ENCODE measurements around the gene TNFRSF11A. TPM values are rescaled to one million over a fixed set of nuclear protein-coding genes. Genes with fewer than 3 reads are reported as not detected.
A peak's percentile ranks its signal among the peaks of the same experiment; 100 is the strongest.

TNFRSF11A gene
- total RNA-seq, result 8.9 TPM

GRCh38 chr18:62324917-62325805, at the start of gene TNFRSF11A:
TNFRSF11A (plus strand) TSS chr18:62325310; CDS start chr18:62325353, 43 bp downstream.
- H3K4me3 ChIP-seq (ENCODE audit: low read length in 3 of 3), result peak within 1 kb of the TSS; percentile 54 to 70 (median 65)
- peak within 1 kb of the TSS; percentile 8 to 46 (median 20) for H3K9ac ChIP-seq (ENCODE audit: low read depth in 1 of 3, low read length in 3 of 3)
- no peaks in the 10 kb centered on the region for H3K9me3 ChIP-seq (ENCODE audit: control insufficient read depth in 3 of 3, low read length in 3 of 3)
- H3K36me3 ChIP-seq (ENCODE audit: control insufficient read depth in 3 of 3, insufficient read depth in 3 of 3, low read length in 3 of 3), result no peaks in the 10 kb centered on the region
- peaks cover 60 to 62% (median 61%) of the 10 kb centered on the region in 3 donors for H3K27me3 ChIP-seq (ENCODE audit: control insufficient read depth in 3 of 3, insufficient read depth in 3 of 3, low read length in 3 of 3)
- H3K4me1 ChIP-seq (ENCODE audit: control insufficient read depth in 3 of 3, insufficient read depth in 3 of 3, low read length in 3 of 3), result peaks cover 12 to 22% (median 15%) of the 10 kb centered on the region in 3 donors
- H3K27ac ChIP-seq (ENCODE audit: low read depth, low read length), result no peak within 1 kb of the TSS

- H3K9ac ChIP-seq (ENCODE audit: low read depth in 1 of 3, low read length in 3 of 3), result no peak overlapping the region
- no peaks in the 10 kb centered on the region for H3K4me1 ChIP-seq (ENCODE audit: control insufficient read depth in 3 of 3, insufficient read depth in 3 of 3, low read length in 3 of 3)
- no peak overlapping the region for H3K27ac ChIP-seq (ENCODE audit: low read depth, low read length)
- peaks cover 0 to 10% (median 5%) of the 10 kb centered on the region in 3 donors for H3K36me3 ChIP-seq (ENCODE audit: control insufficient read depth in 3 of 3, insufficient read depth in 3 of 3, low read length in 3 of 3)
- H3K4me3 ChIP-seq (ENCODE audit: low read length in 3 of 3), result no peak overlapping the region
- H3K27me3 ChIP-seq (ENCODE audit: control insufficient read depth in 3 of 3, insufficient read depth in 3 of 3, low read length in 3 of 3), result no peaks in the 10 kb centered on the region
- H3K9me3 ChIP-seq (ENCODE audit: control insufficient read depth in 3 of 3, low read length in 3 of 3), result no peaks in the 10 kb centered on the region
These were observed 48.1 kb upstream of the TNFRSF11A start for GRCh38 chr18:62277045-62277444.

- Histone ChIP-seq H3K4me3 (ENCODE audit: low read length in 3 of 3) (no peak overlapping the region), H3K27me3 (ENCODE audit: control insufficient read depth in 3 of 3, insufficient read depth in 3 of 3, low read length in 3 of 3) (no peaks in the 10 kb centered on the region), H3K9ac (ENCODE audit: low read depth in 1 of 3, low read length in 3 of 3) (no peak overlapping the region), H3K27ac (ENCODE audit: low read depth, low read length) (no peak overlapping the region), H3K9me3 (ENCODE audit: control insufficient read depth in 3 of 3, low read length in 3 of 3) (no peaks in the 10 kb centered on the region), H3K36me3 (ENCODE audit: control insufficient read depth in 3 of 3, insufficient read depth in 3 of 3, low read length in 3 of 3) (peaks cover 0 to 6% (median 3%) of the 10 kb centered on the region in 3 donors), H3K4me1 (ENCODE audit: control insufficient read depth in 3 of 3, insufficient read depth in 3 of 3, low read length in 3 of 3) (peaks cover 0 to 4% (median 0%) of the 10 kb centered on the region in 3 donors)
These were observed 45.5 kb upstream of the TNFRSF11A start for GRCh38 chr18:62279561-62279960.

- Histone ChIP-seq H3K27ac (ENCODE audit: low read depth, low read length) (no peak overlapping the region), H3K4me3 (ENCODE audit: low read length in 3 of 3) (no peak overlapping the region), H3K27me3 (ENCODE audit: control insufficient read depth in 3 of 3, insufficient read depth in 3 of 3, low read length in 3 of 3) (no peaks in the 10 kb centered on the region), H3K9me3 (ENCODE audit: control insufficient read depth in 3 of 3, low read length in 3 of 3) (no peaks in the 10 kb centered on the region), H3K9ac (ENCODE audit: low read depth in 1 of 3, low read length in 3 of 3) (no peak overlapping the region), H3K4me1 (ENCODE audit: control insufficient read depth in 3 of 3, insufficient read depth in 3 of 3, low read length in 3 of 3) (peaks cover 0 to 4% (median 0%) of the 10 kb centered on the region in 3 donors), H3K36me3 (ENCODE audit: control insufficient read depth in 3 of 3, insufficient read depth in 3 of 3, low read length in 3 of 3) (peaks cover 0 to 4% (median 0%) of the 10 kb centered on the region in 3 donors)
These were observed 45.1 kb upstream of the TNFRSF11A start for GRCh38 chr18:62280058-62280457.

GRCh38 chr18:62280786-62281185, 44.3 kb upstream of the TNFRSF11A start:
- Histone ChIP-seq H3K9me3 (ENCODE audit: control insufficient read depth in 3 of 3, low read length in 3 of 3) (no peaks in the 10 kb centered on the region), H3K27ac (ENCODE audit: low read depth, low read length) (no peak overlapping the region), H3K9ac (ENCODE audit: low read depth in 1 of 3, low read length in 3 of 3) (no peak overlapping the region), H3K27me3 (ENCODE audit: control insufficient read depth in 3 of 3, insufficient read depth in 3 of 3, low read length in 3 of 3) (no peaks in the 10 kb centered on the region), H3K4me3 (ENCODE audit: low read length in 3 of 3) (no peak overlapping the region), H3K36me3 (ENCODE audit: control insufficient read depth in 3 of 3, insufficient read depth in 3 of 3, low read length in 3 of 3) (peaks cover 0 to 3% (median 2%) of the 10 kb centered on the region in 3 donors), H3K4me1 (ENCODE audit: control insufficient read depth in 3 of 3, insufficient read depth in 3 of 3, low read length in 3 of 3) (peaks cover 0 to 4% (median 0%) of the 10 kb centered on the region in 3 donors)

GRCh38 chr18:62281684-62282083, 43.4 kb upstream of the TNFRSF11A start:
- no peak overlapping the region for H3K27ac ChIP-seq (ENCODE audit: low read depth, low read length)
- no peak overlapping the region for H3K9ac ChIP-seq (ENCODE audit: low read depth in 1 of 3, low read length in 3 of 3)
- H3K36me3 ChIP-seq (ENCODE audit: control insufficient read depth in 3 of 3, insufficient read depth in 3 of 3, low read length in 3 of 3), result peaks cover 0 to 3% (median 2%) of the 10 kb centered on the region in 3 donors
- peaks cover 0 to 4% (median 0%) of the 10 kb centered on the region in 3 donors for H3K4me1 ChIP-seq (ENCODE audit: control insufficient read depth in 3 of 3, insufficient read depth in 3 of 3, low read length in 3 of 3)
- no peaks in the 10 kb centered on the region for H3K27me3 ChIP-seq (ENCODE audit: control insufficient read depth in 3 of 3, insufficient read depth in 3 of 3, low read length in 3 of 3)
- no peak overlapping the region for H3K4me3 ChIP-seq (ENCODE audit: low read length in 3 of 3)
- H3K9me3 ChIP-seq (ENCODE audit: control insufficient read depth in 3 of 3, low read length in 3 of 3), result no peaks in the 10 kb centered on the region

GRCh38 chr18:62282188-62282629, 42.9 kb upstream of the TNFRSF11A start:
- Histone ChIP-seq H3K9me3 (ENCODE audit: control insufficient read depth in 3 of 3, low read length in 3 of 3) (no peaks in the 10 kb centered on the region), H3K27me3 (ENCODE audit: control insufficient read depth in 3 of 3, insufficient read depth in 3 of 3, low read length in 3 of 3) (no peaks in the 10 kb centered on the region), H3K4me3 (ENCODE audit: low read length in 3 of 3) (no peak overlapping the region), H3K9ac (ENCODE audit: low read depth in 1 of 3, low read length in 3 of 3) (no peak overlapping the region), H3K36me3 (ENCODE audit: control insufficient read depth in 3 of 3, insufficient read depth in 3 of 3, low read length in 3 of 3) (peaks cover 1 to 3% (median 2%) of the 10 kb centered on the region in 3 donors), H3K27ac (ENCODE audit: low read depth, low read length) (no peak overlapping the region), H3K4me1 (ENCODE audit: control insufficient read depth in 3 of 3, insufficient read depth in 3 of 3, low read length in 3 of 3) (peaks cover 0 to 4% (median 0%) of the 10 kb centered on the region in 3 donors)

- peaks cover 2 to 5% (median 3%) of the 10 kb centered on the region in 3 donors for H3K36me3 ChIP-seq (ENCODE audit: control insufficient read depth in 3 of 3, insufficient read depth in 3 of 3, low read length in 3 of 3)
These were observed 40.5 kb upstream of the TNFRSF11A start for GRCh38 chr18:62284637-62285036.

GRCh38 chr18:62285281-62285680, 39.8 kb upstream of the TNFRSF11A start:
- Histone ChIP-seq H3K4me1 (ENCODE audit: control insufficient read depth in 3 of 3, insufficient read depth in 3 of 3, low read length in 3 of 3) (peaks cover 0 to 4% (median 0%) of the 10 kb centered on the region in 3 donors), H3K9me3 (ENCODE audit: control insufficient read depth in 3 of 3, low read length in 3 of 3) (no peaks in the 10 kb centered on the region), H3K4me3 (ENCODE audit: low read length in 3 of 3) (no peak overlapping the region), H3K9ac (ENCODE audit: low read depth in 1 of 3, low read length in 3 of 3) (no peak overlapping the region), H3K36me3 (ENCODE audit: control insufficient read depth in 3 of 3, insufficient read depth in 3 of 3, low read length in 3 of 3) (peaks cover 2 to 3% (median 2%) of the 10 kb centered on the region in 3 donors), H3K27me3 (ENCODE audit: control insufficient read depth in 3 of 3, insufficient read depth in 3 of 3, low read length in 3 of 3) (no peaks in the 10 kb centered on the region), H3K27ac (ENCODE audit: low read depth, low read length) (no peak overlapping the region)

More at GRCh38 chr18:62284637-62285036, 40.5 kb upstream of the TNFRSF11A start:
- Histone ChIP-seq H3K4me3 (ENCODE audit: low read length in 3 of 3) (no peak overlapping the region), H3K27ac (ENCODE audit: low read depth, low read length) (no peak overlapping the region), H3K9me3 (ENCODE audit: control insufficient read depth in 3 of 3, low read length in 3 of 3) (no peaks in the 10 kb centered on the region), H3K9ac (ENCODE audit: low read depth in 1 of 3, low read length in 3 of 3) (no peak overlapping the region), H3K4me1 (ENCODE audit: control insufficient read depth in 3 of 3, insufficient read depth in 3 of 3, low read length in 3 of 3) (peaks cover 0 to 4% (median 0%) of the 10 kb centered on the region in 3 donors), H3K27me3 (ENCODE audit: control insufficient read depth in 3 of 3, insufficient read depth in 3 of 3, low read length in 3 of 3) (no peaks in the 10 kb centered on the region)

Data from skeletal muscle tissue (tissue), 4 donors.